ENCODE results near the gene ANXA5.

ANXA5 gene

DNA sequence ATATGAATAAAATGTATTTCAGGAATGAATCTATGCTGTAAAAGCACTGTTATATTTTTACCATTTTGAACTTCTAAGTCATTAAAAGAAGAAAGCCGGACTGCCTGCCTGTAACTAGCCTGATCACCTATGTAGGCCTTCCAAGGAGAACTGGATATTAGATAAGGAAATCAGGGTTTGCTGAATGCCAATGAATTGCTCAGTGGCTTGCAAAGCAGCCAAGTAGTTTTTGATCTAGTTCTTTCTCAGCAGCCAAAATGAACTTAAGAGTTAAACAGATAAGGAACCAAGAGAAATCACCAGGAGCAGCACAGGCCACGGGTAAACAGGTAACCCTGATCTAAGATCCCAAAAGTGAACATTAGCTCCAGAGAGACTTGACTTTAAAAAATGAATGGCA, 3.3 kb downstream of the ANXA5 start:
- peaks cover 35% of the 10 kb centered on the region for H3K4me1 ChIP-seq (ENCODE audit: control insufficient read depth, insufficient read depth, low read length)

DNA sequence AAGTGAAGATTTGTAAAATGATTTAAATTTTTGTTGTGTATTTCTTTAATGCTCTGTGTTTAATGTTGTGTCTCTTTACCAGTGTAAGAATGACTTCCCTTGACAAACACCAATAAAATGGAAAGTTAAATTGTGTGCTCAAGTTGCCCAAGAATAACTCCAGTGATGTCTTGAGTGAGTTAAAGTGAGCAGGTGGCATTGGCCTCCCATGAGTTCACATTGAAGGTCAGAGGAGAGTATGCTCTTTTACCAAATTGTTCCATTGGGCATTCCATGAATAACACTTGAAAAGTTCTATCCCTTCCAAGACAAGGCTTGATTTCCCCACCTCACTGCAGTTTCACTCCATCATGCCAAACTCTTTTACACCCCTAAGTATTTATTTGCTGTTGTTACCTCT, 4.5 kb downstream of the ANXA5 start:
- H3K27ac ChIP-seq (ENCODE audit: low read length) = no peak overlapping the region
- no peak overlapping the region for H3K9ac ChIP-seq (ENCODE audit: low read length in 2 of 2)
- no peak overlapping the region for H3K4me3 ChIP-seq (ENCODE audit: low read length in 2 of 2)
- no peaks in the 10 kb centered on the region for H3K36me3 ChIP-seq (ENCODE audit: control insufficient read depth in 2 of 2, insufficient read depth in 2 of 2, low read length in 2 of 2)
- no peaks in the 10 kb centered on the region for H3K27me3 ChIP-seq (ENCODE audit: control insufficient read depth in 1 of 2, insufficient read depth in 2 of 2, low read length in 2 of 2)
- peaks cover 36% of the 10 kb centered on the region for H3K4me1 ChIP-seq (ENCODE audit: control insufficient read depth, insufficient read depth, low read length)
- H3K9me3 ChIP-seq (ENCODE audit: control insufficient read depth in 2 of 2, low read length in 2 of 2) = no peaks in the 10 kb centered on the region

More for the DNA sequence above, 3.3 kb downstream of the ANXA5 start:
- no peak overlapping the region for H3K27ac ChIP-seq (ENCODE audit: low read length)
- no peaks in the 10 kb centered on the region for H3K27me3 ChIP-seq (ENCODE audit: control insufficient read depth in 1 of 2, insufficient read depth in 2 of 2, low read length in 2 of 2)
- H3K9me3 ChIP-seq (ENCODE audit: control insufficient read depth in 2 of 2, low read length in 2 of 2) = no peaks in the 10 kb centered on the region
- H3K9ac ChIP-seq (ENCODE audit: low read length in 2 of 2) = no peak overlapping the region
- H3K36me3 ChIP-seq (ENCODE audit: control insufficient read depth in 2 of 2, insufficient read depth in 2 of 2, low read length in 2 of 2) = no peaks in the 10 kb centered on the region
- peak overlapping the region; percentile 1 to 16 for H3K4me3 ChIP-seq (ENCODE audit: low read length in 2 of 2)

DNA sequence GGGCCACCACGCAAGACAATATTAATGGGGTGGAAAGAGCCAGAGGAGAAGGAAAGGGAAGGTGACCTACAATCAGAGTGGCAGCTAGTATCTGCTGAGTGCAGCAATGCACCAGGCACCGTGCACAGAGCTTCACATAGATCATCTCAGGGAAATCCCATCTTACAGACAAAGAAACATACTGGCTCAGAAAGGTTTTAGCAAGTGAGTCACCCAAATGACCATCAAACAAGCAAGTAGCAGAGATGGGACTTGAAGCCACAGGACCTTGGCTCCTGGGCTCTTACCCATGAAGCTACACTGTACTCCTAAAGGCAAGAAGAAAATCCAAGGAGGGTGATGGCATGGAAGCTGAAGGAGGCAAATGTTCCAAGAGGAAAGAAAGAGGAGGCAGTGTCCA, 6.8 kb downstream of the ANXA5 start:
- Histone ChIP-seq H3K36me3 (ENCODE audit: control insufficient read depth in 2 of 2, insufficient read depth in 2 of 2, low read length in 2 of 2) (peaks cover 8 to 15% of the 10 kb centered on the region in 2 donors), H3K4me3 (ENCODE audit: low read length in 2 of 2) (peak overlapping the region in 1 of 2 donors; percentile 22), H3K9ac (ENCODE audit: low read length in 2 of 2) (no peak overlapping the region), H3K4me1 (ENCODE audit: control insufficient read depth, insufficient read depth, low read length) (peaks cover 36% of the 10 kb centered on the region), H3K27me3 (ENCODE audit: control insufficient read depth in 1 of 2, insufficient read depth in 2 of 2, low read length in 2 of 2) (no peaks in the 10 kb centered on the region), H3K9me3 (ENCODE audit: control insufficient read depth in 2 of 2, low read length in 2 of 2) (no peaks in the 10 kb centered on the region), H3K27ac (ENCODE audit: low read length) (no peak overlapping the region)

DNA sequence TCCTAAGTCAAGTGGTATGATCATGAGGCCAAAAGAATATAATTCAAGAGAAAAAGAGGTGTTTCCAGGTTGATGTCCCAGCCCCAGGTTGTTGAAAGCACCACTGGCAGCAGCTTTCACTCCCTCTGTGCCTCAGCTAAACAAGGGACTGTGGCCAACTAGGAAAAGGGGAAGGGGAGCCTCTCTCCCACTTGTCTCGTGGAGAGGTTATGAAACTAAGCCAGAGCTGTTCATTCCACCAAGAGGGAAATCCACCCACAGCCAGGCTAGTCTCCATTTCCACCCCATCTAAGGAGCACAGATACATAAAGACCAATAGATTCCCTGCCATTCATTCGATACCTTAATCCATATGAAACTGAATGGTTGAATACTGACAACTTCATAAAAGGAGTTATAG, 8.1 kb downstream of the ANXA5 start:
- H3K27me3 ChIP-seq (ENCODE audit: control insufficient read depth in 1 of 2, insufficient read depth in 2 of 2, low read length in 2 of 2) = no peaks in the 10 kb centered on the region
- peaks cover 8 to 19% of the 10 kb centered on the region in 2 donors for H3K36me3 ChIP-seq (ENCODE audit: control insufficient read depth in 2 of 2, insufficient read depth in 2 of 2, low read length in 2 of 2)
- H3K4me1 ChIP-seq (ENCODE audit: control insufficient read depth, insufficient read depth, low read length) = peaks cover 36% of the 10 kb centered on the region
- H3K27ac ChIP-seq (ENCODE audit: low read length) = no peak overlapping the region
- H3K4me3 ChIP-seq (ENCODE audit: low read length in 2 of 2) = no peak overlapping the region
- no peaks in the 10 kb centered on the region for H3K9me3 ChIP-seq (ENCODE audit: control insufficient read depth in 2 of 2, low read length in 2 of 2)
- no peak overlapping the region for H3K9ac ChIP-seq (ENCODE audit: low read length in 2 of 2)

DNA sequence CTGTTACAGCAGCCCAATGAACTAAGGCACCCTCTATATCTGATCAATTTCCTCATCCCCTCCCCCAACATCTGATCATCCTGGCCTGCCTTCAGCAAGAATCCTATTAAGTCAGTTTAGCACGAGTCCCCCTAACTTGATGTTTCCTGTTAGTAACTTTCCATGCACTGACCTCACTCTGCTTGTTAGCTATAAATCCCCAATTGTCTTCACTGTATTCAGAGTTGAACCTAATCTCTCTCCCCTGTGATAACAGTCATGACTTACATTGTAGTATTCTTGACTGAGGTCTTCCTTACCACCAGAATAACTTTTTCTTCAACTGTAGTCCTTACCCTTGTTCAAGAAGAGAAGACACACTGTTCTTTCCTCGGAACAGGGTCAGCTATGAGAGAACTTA, 8.5 kb downstream of the ANXA5 start:
- no peaks in the 10 kb centered on the region for H3K9me3 ChIP-seq (ENCODE audit: control insufficient read depth in 2 of 2, low read length in 2 of 2)
- H3K4me1 ChIP-seq (ENCODE audit: control insufficient read depth, insufficient read depth, low read length) = peaks cover 32% of the 10 kb centered on the region
- H3K4me3 ChIP-seq (ENCODE audit: low read length in 2 of 2) = no peak overlapping the region
- H3K9ac ChIP-seq (ENCODE audit: low read length in 2 of 2) = no peak overlapping the region
- no peak overlapping the region for H3K27ac ChIP-seq (ENCODE audit: low read length)
- H3K36me3 ChIP-seq (ENCODE audit: control insufficient read depth in 2 of 2, insufficient read depth in 2 of 2, low read length in 2 of 2) = peaks cover 8 to 19% of the 10 kb centered on the region in 2 donors
- H3K27me3 ChIP-seq (ENCODE audit: control insufficient read depth in 1 of 2, insufficient read depth in 2 of 2, low read length in 2 of 2) = no peaks in the 10 kb centered on the region

DNA sequence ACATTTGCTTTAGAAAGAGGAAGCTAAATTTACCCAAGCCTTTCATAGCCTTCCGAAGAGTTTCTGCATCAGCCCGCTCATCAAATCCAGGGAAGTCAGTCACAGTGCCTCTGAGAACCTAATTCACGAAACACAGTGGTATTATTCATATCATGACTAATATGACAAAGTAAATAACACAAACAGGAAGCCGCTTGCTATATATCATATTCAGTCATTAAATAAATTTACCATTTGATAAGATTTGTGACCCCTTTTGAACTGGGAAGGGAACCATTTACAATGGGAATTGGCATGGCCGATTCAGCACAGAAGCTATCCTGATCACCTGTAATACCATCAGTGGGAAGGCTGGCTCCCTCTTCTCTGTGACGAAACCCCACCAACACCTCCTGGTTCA, 10.5 kb downstream of the ANXA5 start:
- no peaks in the 10 kb centered on the region for H3K27me3 ChIP-seq (ENCODE audit: control insufficient read depth in 1 of 2, insufficient read depth in 2 of 2, low read length in 2 of 2)
- H3K4me1 ChIP-seq (ENCODE audit: control insufficient read depth, insufficient read depth, low read length) = peaks cover 23% of the 10 kb centered on the region
- no peak overlapping the region for H3K27ac ChIP-seq (ENCODE audit: low read length)
- H3K36me3 ChIP-seq (ENCODE audit: control insufficient read depth in 2 of 2, insufficient read depth in 2 of 2, low read length in 2 of 2) = peaks cover 16 to 21% of the 10 kb centered on the region in 2 donors
- H3K9me3 ChIP-seq (ENCODE audit: control insufficient read depth in 2 of 2, low read length in 2 of 2) = no peaks in the 10 kb centered on the region
- no peak overlapping the region for H3K4me3 ChIP-seq (ENCODE audit: low read length in 2 of 2)
- no peak overlapping the region for H3K9ac ChIP-seq (ENCODE audit: low read length in 2 of 2)

DNA sequence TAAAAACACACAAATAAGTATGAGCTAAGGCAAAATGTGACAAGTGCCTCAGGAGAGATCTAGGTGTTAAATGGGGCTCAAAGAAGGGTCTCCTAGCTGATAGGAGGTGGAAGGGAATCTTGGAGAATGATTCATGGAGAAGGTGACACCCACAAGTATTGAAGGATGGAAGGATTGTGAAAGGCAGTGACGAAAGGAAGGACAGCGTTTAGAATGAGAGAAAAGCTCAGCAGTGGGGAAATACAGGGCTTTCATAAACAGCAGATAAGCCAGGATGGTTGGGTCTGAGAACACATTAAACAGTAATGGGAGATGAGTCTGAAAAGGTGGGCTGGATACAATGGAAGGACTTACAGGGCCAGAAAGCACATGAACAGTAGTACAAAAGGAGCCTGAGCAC, 11.5 kb downstream of the ANXA5 start:
- H3K9me3 ChIP-seq (ENCODE audit: control insufficient read depth in 2 of 2, low read length in 2 of 2) = no peaks in the 10 kb centered on the region
- no peak overlapping the region for H3K4me3 ChIP-seq (ENCODE audit: low read length in 2 of 2)
- H3K27me3 ChIP-seq (ENCODE audit: control insufficient read depth in 1 of 2, insufficient read depth in 2 of 2, low read length in 2 of 2) = no peaks in the 10 kb centered on the region
- peaks cover 17% of the 10 kb centered on the region for H3K4me1 ChIP-seq (ENCODE audit: control insufficient read depth, insufficient read depth, low read length)
- no peak overlapping the region for H3K9ac ChIP-seq (ENCODE audit: low read length in 2 of 2)
- peaks cover 26 to 30% of the 10 kb centered on the region in 2 donors for H3K36me3 ChIP-seq (ENCODE audit: control insufficient read depth in 2 of 2, insufficient read depth in 2 of 2, low read length in 2 of 2)
- no peak overlapping the region for H3K27ac ChIP-seq (ENCODE audit: low read length)

DNA sequence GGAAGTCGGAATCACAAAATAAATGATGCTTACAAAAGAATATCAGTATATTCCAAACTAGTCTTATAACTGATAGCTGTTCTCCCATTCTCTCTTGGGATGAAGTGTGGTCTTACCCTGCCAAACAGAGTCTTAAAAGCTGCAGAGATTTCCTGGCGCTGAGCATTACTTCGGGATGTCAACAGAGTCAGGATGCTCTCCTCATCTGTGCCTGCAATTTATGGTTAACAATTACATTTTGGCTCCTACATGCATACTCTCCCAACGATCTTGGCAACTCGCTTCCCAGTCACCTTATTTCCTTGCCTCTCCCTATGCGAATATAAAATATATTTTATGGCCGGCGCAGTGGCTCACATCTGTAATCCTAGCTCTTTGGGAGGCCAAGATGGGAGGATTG, 12.2 kb downstream of the ANXA5 start:
- Histone ChIP-seq H3K9ac (ENCODE audit: low read length in 2 of 2) (no peak overlapping the region), H3K9me3 (ENCODE audit: control insufficient read depth in 2 of 2, low read length in 2 of 2) (no peaks in the 10 kb centered on the region), H3K4me1 (ENCODE audit: control insufficient read depth, insufficient read depth, low read length) (peaks cover 10% of the 10 kb centered on the region), H3K4me3 (ENCODE audit: low read length in 2 of 2) (no peak overlapping the region), H3K36me3 (ENCODE audit: control insufficient read depth in 2 of 2, insufficient read depth in 2 of 2, low read length in 2 of 2) (peaks cover 31 to 36% of the 10 kb centered on the region in 2 donors), H3K27me3 (ENCODE audit: control insufficient read depth in 1 of 2, insufficient read depth in 2 of 2, low read length in 2 of 2) (no peaks in the 10 kb centered on the region), H3K27ac (ENCODE audit: low read length) (no peak overlapping the region)

DNA sequence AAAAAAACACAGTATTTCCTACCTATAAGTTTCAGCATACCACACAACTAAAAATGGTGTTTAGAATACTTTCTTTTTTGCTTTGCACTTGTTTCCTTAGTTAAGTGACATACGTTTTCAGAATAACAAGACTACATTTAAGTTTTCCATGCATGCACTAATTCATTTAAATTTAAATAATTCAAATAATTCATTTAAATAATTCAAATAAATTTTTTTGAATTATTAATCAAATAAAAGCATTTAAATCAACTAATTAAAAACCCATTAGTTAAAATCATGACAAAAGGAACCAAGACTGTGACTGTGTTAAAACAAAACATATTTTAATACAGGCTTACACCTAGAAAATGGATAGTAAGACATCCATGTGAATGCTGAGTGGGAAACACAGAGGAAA, 12.8 kb downstream of the ANXA5 start:
- no peak overlapping the region for H3K27ac ChIP-seq (ENCODE audit: low read length)
- peaks cover 36 to 39% of the 10 kb centered on the region in 2 donors for H3K36me3 ChIP-seq (ENCODE audit: control insufficient read depth in 2 of 2, insufficient read depth in 2 of 2, low read length in 2 of 2)
- H3K27me3 ChIP-seq (ENCODE audit: control insufficient read depth in 1 of 2, insufficient read depth in 2 of 2, low read length in 2 of 2) = no peaks in the 10 kb centered on the region
- H3K9me3 ChIP-seq (ENCODE audit: control insufficient read depth in 2 of 2, low read length in 2 of 2) = no peaks in the 10 kb centered on the region
- peaks cover 8% of the 10 kb centered on the region for H3K4me1 ChIP-seq (ENCODE audit: control insufficient read depth, insufficient read depth, low read length)
- H3K4me3 ChIP-seq (ENCODE audit: low read length in 2 of 2) = no peak overlapping the region
- H3K9ac ChIP-seq (ENCODE audit: low read length in 2 of 2) = no peak overlapping the region

DNA sequence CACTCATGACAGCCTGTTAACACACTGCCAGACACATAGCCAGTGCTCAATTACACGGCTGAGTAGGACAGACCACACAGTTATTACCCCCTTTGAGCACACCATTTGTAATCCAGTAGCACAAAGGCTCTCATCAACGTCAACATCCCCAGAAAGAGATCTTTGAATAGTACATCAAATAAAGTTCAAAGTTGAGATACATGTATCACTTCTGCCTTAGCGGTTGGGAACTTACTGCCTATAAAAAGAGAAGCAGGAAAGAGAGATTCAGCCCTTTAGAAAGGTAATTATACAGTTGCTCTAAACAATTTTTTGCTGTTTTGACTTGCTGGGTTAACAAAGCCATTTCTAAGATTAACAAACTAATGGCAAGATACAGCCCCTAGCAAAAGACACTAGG, 16.2 kb downstream of the ANXA5 start:
- Histone ChIP-seq H3K36me3 (ENCODE audit: control insufficient read depth in 2 of 2, insufficient read depth in 2 of 2, low read length in 2 of 2) (peaks cover 41 to 44% of the 10 kb centered on the region in 2 donors), H3K27ac (ENCODE audit: low read length) (no peak overlapping the region), H3K9ac (ENCODE audit: low read length in 2 of 2) (no peak overlapping the region), H3K4me3 (ENCODE audit: low read length in 2 of 2) (no peak overlapping the region), H3K4me1 (ENCODE audit: control insufficient read depth, insufficient read depth, low read length) (no peaks in the 10 kb centered on the region), H3K9me3 (ENCODE audit: control insufficient read depth in 2 of 2, low read length in 2 of 2) (no peaks in the 10 kb centered on the region), H3K27me3 (ENCODE audit: control insufficient read depth in 1 of 2, insufficient read depth in 2 of 2, low read length in 2 of 2) (no peaks in the 10 kb centered on the region)

DNA sequence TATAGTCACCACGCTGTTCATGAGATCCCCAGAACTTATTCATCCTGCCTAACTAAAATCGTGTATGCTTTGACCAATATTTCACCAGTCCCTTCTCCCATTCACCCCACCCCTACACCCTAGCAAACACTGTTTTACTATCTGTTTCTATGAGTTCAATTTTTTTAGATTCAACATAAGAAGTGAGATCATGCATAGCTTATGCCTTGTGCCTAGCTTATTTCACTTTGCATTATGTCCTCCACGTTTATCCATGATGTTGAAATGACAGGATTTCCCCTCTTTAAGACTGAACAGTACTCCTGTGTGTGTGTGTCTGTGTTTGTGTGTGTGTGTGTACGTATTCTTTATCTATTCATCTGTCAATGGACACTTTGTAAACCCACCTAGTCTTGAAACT, 16.8 kb downstream of the ANXA5 start:
- no peak overlapping the region for H3K9ac ChIP-seq (ENCODE audit: low read length in 2 of 2)
- no peaks in the 10 kb centered on the region for H3K9me3 ChIP-seq (ENCODE audit: control insufficient read depth in 2 of 2, low read length in 2 of 2)
- peaks cover 39 to 40% of the 10 kb centered on the region in 2 donors for H3K36me3 ChIP-seq (ENCODE audit: control insufficient read depth in 2 of 2, insufficient read depth in 2 of 2, low read length in 2 of 2)
- H3K4me3 ChIP-seq (ENCODE audit: low read length in 2 of 2) = no peak overlapping the region
- no peaks in the 10 kb centered on the region for H3K4me1 ChIP-seq (ENCODE audit: control insufficient read depth, insufficient read depth, low read length)
- no peak overlapping the region for H3K27ac ChIP-seq (ENCODE audit: low read length)
- no peaks in the 10 kb centered on the region for H3K27me3 ChIP-seq (ENCODE audit: control insufficient read depth in 1 of 2, insufficient read depth in 2 of 2, low read length in 2 of 2)

All from stomach smooth muscle (tissue), 2 donors.